Hepatocyte (in vitro differentiated cells): ENCODE data around the gene GAPT.

Experiments
- CTCF ChIP-seq: fragments of 200-600 bp; sonication (generic); IDR thresholded peaks from 2 replicates; pipeline ENCODE4 v1.5.1; 2016; ENCODE audit warnings: antibody characterized with exemption, mild to moderate bottlenecking; ENCODE audit not compliant: poor library complexity
- EZH2 ChIP-seq: fragments of 200-600 bp; sonication (generic); IDR thresholded peaks from 2 replicates; pipeline ENCODE4 v1.6.1; 2016; ENCODE audit warnings: antibody characterized with exemption, mild to moderate bottlenecking, borderline replicate concordance

GRCh38 chr5:58462154-58462553, 29.1 kb upstream of the GAPT start:
- TF ChIP-seq CTCF: no peak
- no peak for TF ChIP-seq EZH2
